Liver (tissue), 9 donors: ENCODE measurements around the gene LRRC8A. TPM values are rescaled to one million over a fixed set of nuclear protein-coding genes. Genes with fewer than 3 reads are reported as not detected.

Experiments
- DNase-seq: peaks from one replicate; pipeline ENCODE4 v3.0.0-alpha.2; 2017; ENCODE audit warnings: low spot score
- H3K27ac ChIP-seq, 2 donors: one replicate each; pipeline ENCODE4 v1.7.0; 2013; ENCODE audit warnings: inconsistent platforms in 2 of 2, low read length in 2 of 2, control low read depth in 1 of 2, low read depth in 1 of 2, mild to moderate bottlenecking in 1 of 2
- H3K27me3 ChIP-seq, 4 donors: one replicate each; pipeline versions ENCODE4 v1.6.1 to v1.7.0; 2013; ENCODE audit warnings: low read length in 3 of 4, inconsistent platforms in 1 of 4, mild to moderate bottlenecking in 1 of 4, moderate library complexity in 1 of 4; ENCODE audit not compliant: control insufficient read depth in 4 of 4, insufficient read depth in 4 of 4
- H3K36me3 ChIP-seq, 4 donors: one replicate each; pipeline versions ENCODE4 v1.6.1 to v1.7.0; 2013; ENCODE audit warnings: low read length in 3 of 4, mild to moderate bottlenecking in 3 of 4, low read depth in 1 of 4, moderate library complexity in 1 of 4; ENCODE audit not compliant: control insufficient read depth in 4 of 4, insufficient read depth in 3 of 4
- H3K4me1 ChIP-seq, 4 donors: one replicate each; pipeline versions ENCODE4 v1.6.1 to v1.7.0; 2013; ENCODE audit warnings: low read length in 3 of 4, mild to moderate bottlenecking in 3 of 4, moderate library complexity in 1 of 4; ENCODE audit not compliant: control insufficient read depth in 4 of 4, insufficient read depth in 4 of 4
- H3K4me3 ChIP-seq, 3 donors: one replicate each; pipeline versions ENCODE4 v1.6.1 to v1.7.0; 2013; ENCODE audit warnings: low read length in 3 of 3, control low read depth in 1 of 3, low read depth in 1 of 3, mild to moderate bottlenecking in 1 of 3
- H3K9ac ChIP-seq, 2 donors: one replicate each; pipeline ENCODE4 v1.7.0; 2013; ENCODE audit warnings: low read length in 2 of 2, mild to moderate bottlenecking in 2 of 2, moderate library complexity in 2 of 2, control low read depth in 1 of 2, low read depth in 1 of 2
- H3K9me3 ChIP-seq, 4 donors: one replicate each; pipeline versions ENCODE4 v1.6.1 to v1.7.0; 2013; ENCODE audit warnings: low read length in 3 of 4; ENCODE audit not compliant: control insufficient read depth in 4 of 4
- FOXA1 ChIP-seq: IDR thresholded peaks from 2 replicates; pipeline ENCODE4 v1.6.1; 2016; ENCODE audit warnings: antibody characterized with exemption
- GABPA ChIP-seq, 2 donors: IDR thresholded peaks in 1 of 2; conservative IDR thresholded peaks in 1 of 2; 2 replicates each; pipeline ENCODE4 v1.6.1; 2016; ENCODE audit warnings: antibody characterized with exemption in 2 of 2, mild to moderate bottlenecking in 1 of 2, moderate library complexity in 1 of 2
- HNF4A ChIP-seq, 2 donors: conservative IDR thresholded peaks; 2 replicates each; pipeline ENCODE4 v1.6.1; 2016; ENCODE audit warnings: antibody characterized with exemption in 2 of 2, mild to moderate bottlenecking in 2 of 2
- HNF4G ChIP-seq: IDR thresholded peaks from 2 replicates; pipeline ENCODE4 v1.6.1; 2016; ENCODE audit warnings: antibody characterized with exemption
- NR2F2 ChIP-seq: IDR thresholded peaks from 2 replicates; pipeline ENCODE4 v1.6.1; 2016; ENCODE audit warnings: antibody characterized with exemption
- RXRA ChIP-seq, 2 donors: IDR thresholded peaks; 2 replicates each; pipeline ENCODE4 v1.6.1; 2017 to 2018; ENCODE audit warnings: antibody characterized with exemption in 2 of 2, mild to moderate bottlenecking in 1 of 2
- TAF1 ChIP-seq: conservative IDR thresholded peaks from 2 replicates; pipeline ENCODE4 v1.6.1; 2016; ENCODE audit warnings: antibody characterized with exemption, mild to moderate bottlenecking
- YY1 ChIP-seq: IDR thresholded peaks from 2 replicates; pipeline ENCODE4 v1.6.1; 2016; ENCODE audit warnings: antibody characterized with exemption, mild to moderate bottlenecking
- WGBS: extraction: QIAGEN DNeasy Blood & Tissue Kit; methylation state at CpG from one replicate; pipeline ENCODE4 v1.1.7; 2013; 5-methylcytosine and 5-hydroxymethylcytosine counted together
- polyA plus RNA-seq, 2 donors: library from polyadenylated mRNA; stranded (reverse) in 1 of 2; unstranded in 1 of 2; fragments of 200-250 nt in 1 of 2; fragments of >200 nt in 1 of 2; fragmentation: Nextera tagmentation in 1 of 2; extraction: Ambion mirVana in 1 of 2; gene quantifications; one replicate each; pipeline versions ENCODE4 v1.2.1 to v1.2.3, GENCODE V29; 2013 to 2015
- total RNA-seq, 2 donors: library from RNA; depleted of rRNA; stranded (reverse); fragments of >200 nt; gene quantifications; one replicate each; pipeline ENCODE4 v1.2.3, GENCODE V29; 2014
- TF ChIP-seq, protein P1 (sequence below): IDR thresholded peaks from 2 replicates; pipeline ENCODE4 v1.6.1; 2016; ENCODE audit warnings: antibody characterized with exemption
- TF ChIP-seq, protein P2 (sequence below): IDR thresholded peaks from 2 replicates; pipeline ENCODE4 v1.6.1; 2016; ENCODE audit warnings: antibody characterized with exemption
- TF ChIP-seq, protein P3 (sequence below): IDR thresholded peaks from 2 replicates; pipeline ENCODE4 v1.6.1; 2016; ENCODE audit warnings: antibody characterized with exemption
- TF ChIP-seq, protein P4 (sequence below): IDR thresholded peaks from 2 replicates; pipeline ENCODE4 v1.6.1; 2016; ENCODE audit warnings: antibody characterized with exemption, mild to moderate bottlenecking
- TF ChIP-seq, protein P5 (sequence below): fragments of 150-350 bp; IDR thresholded peaks from 2 replicates; pipeline ENCODE4 v1.5.1; 2017; ENCODE audit warnings: improper control_type of control experiment, low read depth, low read length; ENCODE audit not compliant: missing input control
- donor health status: healthy.
- donor health status: healthy.
- donor health status: healthy.
- donor health status: healthy.
- donor health status: healthy.

The LRRC8A gene
- total and polyA plus RNA-seq, 4 donors = 14.6 to 22.8 (median 17.9) TPM

DNA sequence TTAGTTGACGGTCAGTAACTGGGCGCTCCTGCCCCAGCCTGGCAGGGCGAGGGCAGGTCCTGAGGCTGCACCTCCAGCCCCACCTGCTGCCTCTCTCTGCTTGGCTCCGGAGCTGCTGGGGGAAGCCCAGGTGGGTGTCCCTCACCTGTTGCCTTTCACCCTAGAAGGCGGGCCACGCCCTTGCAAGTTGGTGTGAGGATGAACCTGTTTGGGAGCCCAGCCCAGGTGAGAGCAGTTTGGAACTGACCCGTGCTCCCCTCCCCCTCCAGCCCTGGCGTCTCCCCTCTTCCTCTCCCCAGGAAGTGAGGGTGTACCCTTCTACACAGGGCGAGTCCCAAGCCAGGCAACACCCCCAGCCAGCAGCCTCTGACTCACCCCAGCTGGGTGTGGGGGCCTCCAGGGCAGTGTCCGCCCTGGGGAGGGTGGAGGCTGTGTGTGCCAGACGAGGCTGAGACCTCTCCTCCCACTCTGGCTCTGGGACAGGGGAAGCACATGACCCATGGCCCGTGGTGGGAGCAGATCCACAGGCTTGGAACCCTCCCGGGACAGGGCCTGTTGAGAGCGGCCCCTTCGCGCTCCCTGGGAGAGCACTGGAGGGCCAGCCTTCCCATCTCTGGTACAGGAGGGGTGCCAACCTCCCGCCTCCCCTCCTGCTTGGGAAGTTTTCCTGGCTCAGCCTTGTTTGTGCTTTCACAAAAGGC lies 10.4 kb downstream of the LRRC8A start (continued):
- TF ChIP-seq, protein P1, sequence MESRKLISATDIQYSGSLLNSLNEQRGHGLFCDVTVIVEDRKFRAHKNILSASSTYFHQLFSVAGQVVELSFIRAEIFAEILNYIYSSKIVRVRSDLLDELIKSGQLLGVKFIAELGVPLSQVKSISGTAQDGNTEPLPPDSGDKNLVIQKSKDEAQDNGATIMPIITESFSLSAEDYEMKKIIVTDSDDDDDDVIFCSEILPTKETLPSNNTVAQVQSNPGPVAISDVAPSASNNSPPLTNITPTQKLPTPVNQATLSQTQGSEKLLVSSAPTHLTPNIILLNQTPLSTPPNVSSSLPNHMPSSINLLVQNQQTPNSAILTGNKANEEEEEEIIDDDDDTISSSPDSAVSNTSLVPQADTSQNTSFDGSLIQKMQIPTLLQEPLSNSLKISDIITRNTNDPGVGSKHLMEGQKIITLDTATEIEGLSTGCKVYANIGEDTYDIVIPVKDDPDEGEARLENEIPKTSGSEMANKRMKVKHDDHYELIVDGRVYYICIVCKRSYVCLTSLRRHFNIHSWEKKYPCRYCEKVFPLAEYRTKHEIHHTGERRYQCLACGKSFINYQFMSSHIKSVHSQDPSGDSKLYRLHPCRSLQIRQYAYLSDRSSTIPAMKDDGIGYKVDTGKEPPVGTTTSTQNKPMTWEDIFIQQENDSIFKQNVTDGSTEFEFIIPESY = no peak

DNA sequence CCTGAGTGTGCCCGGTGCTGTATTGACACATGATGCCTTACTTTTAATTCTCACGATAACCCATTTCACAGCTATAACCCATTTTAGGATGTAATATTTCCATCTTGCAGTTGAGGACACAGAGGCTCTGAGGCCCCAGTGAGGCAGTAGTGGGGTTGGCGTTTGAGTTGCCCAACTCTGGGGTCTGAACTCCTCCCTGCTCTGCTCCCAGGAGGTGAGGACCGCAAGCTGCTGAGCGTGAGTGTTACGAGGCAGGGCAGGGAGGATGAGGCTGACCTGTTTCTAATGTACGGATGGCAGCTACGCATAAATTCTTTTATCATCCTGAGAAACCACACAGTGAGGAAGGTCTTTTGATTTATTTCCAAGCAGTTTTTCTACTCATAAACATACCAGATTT lies 11.4 kb downstream of the LRRC8A start:
- no peak overlapping the region for H3K9ac ChIP-seq
- TF ChIP-seq, protein P2, sequence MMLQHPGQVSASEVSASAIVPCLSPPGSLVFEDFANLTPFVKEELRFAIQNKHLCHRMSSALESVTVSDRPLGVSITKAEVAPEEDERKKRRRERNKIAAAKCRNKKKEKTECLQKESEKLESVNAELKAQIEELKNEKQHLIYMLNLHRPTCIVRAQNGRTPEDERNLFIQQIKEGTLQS = no peak
- TF ChIP-seq GABPA (IDR thresholded peaks at IDR 0.05 in 1 of 2, conservative IDR thresholded peaks at IDR 0.05 in 1 of 2) (no peak), HNF4G (no peak), RXRA (IDR thresholded peaks at IDR 0.05) (no peak), FOXA1 (no peak), NR2F2 (no peak), TAF1 (no peak), YY1 (no peak), HNF4A (conservative IDR thresholded peaks at IDR 0.05) (no peak)
- TF ChIP-seq, protein P3, sequence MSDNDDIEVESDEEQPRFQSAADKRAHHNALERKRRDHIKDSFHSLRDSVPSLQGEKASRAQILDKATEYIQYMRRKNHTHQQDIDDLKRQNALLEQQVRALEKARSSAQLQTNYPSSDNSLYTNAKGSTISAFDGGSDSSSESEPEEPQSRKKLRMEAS = no peak
- TF ChIP-seq, protein P4, sequence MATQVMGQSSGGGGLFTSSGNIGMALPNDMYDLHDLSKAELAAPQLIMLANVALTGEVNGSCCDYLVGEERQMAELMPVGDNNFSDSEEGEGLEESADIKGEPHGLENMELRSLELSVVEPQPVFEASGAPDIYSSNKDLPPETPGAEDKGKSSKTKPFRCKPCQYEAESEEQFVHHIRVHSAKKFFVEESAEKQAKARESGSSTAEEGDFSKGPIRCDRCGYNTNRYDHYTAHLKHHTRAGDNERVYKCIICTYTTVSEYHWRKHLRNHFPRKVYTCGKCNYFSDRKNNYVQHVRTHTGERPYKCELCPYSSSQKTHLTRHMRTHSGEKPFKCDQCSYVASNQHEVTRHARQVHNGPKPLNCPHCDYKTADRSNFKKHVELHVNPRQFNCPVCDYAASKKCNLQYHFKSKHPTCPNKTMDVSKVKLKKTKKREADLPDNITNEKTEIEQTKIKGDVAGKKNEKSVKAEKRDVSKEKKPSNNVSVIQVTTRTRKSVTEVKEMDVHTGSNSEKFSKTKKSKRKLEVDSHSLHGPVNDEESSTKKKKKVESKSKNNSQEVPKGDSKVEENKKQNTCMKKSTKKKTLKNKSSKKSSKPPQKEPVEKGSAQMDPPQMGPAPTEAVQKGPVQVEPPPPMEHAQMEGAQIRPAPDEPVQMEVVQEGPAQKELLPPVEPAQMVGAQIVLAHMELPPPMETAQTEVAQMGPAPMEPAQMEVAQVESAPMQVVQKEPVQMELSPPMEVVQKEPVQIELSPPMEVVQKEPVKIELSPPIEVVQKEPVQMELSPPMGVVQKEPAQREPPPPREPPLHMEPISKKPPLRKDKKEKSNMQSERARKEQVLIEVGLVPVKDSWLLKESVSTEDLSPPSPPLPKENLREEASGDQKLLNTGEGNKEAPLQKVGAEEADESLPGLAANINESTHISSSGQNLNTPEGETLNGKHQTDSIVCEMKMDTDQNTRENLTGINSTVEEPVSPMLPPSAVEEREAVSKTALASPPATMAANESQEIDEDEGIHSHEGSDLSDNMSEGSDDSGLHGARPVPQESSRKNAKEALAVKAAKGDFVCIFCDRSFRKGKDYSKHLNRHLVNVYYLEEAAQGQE = no peak
- TF ChIP-seq, protein P1 = no peak
- TF ChIP-seq, protein P5, sequence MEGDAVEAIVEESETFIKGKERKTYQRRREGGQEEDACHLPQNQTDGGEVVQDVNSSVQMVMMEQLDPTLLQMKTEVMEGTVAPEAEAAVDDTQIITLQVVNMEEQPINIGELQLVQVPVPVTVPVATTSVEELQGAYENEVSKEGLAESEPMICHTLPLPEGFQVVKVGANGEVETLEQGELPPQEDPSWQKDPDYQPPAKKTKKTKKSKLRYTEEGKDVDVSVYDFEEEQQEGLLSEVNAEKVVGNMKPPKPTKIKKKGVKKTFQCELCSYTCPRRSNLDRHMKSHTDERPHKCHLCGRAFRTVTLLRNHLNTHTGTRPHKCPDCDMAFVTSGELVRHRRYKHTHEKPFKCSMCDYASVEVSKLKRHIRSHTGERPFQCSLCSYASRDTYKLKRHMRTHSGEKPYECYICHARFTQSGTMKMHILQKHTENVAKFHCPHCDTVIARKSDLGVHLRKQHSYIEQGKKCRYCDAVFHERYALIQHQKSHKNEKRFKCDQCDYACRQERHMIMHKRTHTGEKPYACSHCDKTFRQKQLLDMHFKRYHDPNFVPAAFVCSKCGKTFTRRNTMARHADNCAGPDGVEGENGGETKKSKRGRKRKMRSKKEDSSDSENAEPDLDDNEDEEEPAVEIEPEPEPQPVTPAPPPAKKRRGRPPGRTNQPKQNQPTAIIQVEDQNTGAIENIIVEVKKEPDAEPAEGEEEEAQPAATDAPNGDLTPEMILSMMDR = no peak
- peak overlapping the region in 1 of 2 donors; percentile 76 for H3K27ac ChIP-seq
- H3K36me3 ChIP-seq = peaks cover 5 to 28% (median 8%) of the 10 kb centered on the region in 4 donors
- no peaks in the 10 kb centered on the region for H3K9me3 ChIP-seq
- WGBS = 88% methylated on average over 8 of the region's 8 CpGs
- no peaks in the 10 kb centered on the region for H3K27me3 ChIP-seq
- peaks cover 0 to 19% (median 10%) of the 10 kb centered on the region in 4 donors for H3K4me1 ChIP-seq
- no peak overlapping the region for H3K4me3 ChIP-seq
- DNase-seq = no peak
